ENCODE results near the gene NUDT9. TPM values are rescaled to one million over a fixed set of nuclear protein-coding genes. Genes with fewer than 3 reads are reported as not detected.
"Not testable (repeated sequence)": the region's sequence is repeated elsewhere in the genome, so short reads cannot be mapped to it uniquely, and the experiment has no call there.

The NUDT9 gene
- polyA plus RNA-seq, 1 of the 3 experiments (the other 2 are of a cell fraction), result 21.8 TPM

GRCh38 chr4:87442889-87443288, 20.5 kb downstream of the NUDT9 start:
- no peak for TF ChIP-seq TEAD4 (IDR thresholded peaks at IDR 0.05; ENCODE audit: borderline replicate concordance, insufficient read depth)
- H3K4me1 ChIP-seq (ENCODE audit: control insufficient read depth in 1 of 2, insufficient read depth in 2 of 2, low read depth in 1 of 2, low read length in 1 of 2), result no peaks in the 10 kb centered on the region
- no peak overlapping the region for H3K4me2 ChIP-seq
- no peaks in the 10 kb centered on the region; the same call in 1 of the 2 replicates for H3K79me2 ChIP-seq (ENCODE audit: insufficient read depth)
- peaks cover 39 to 50% of the 10 kb centered on the region in 2 experiments for H3K36me3 ChIP-seq (replicated peaks in 1 of 2; ENCODE audit: control insufficient read depth in 1 of 2, insufficient read depth in 2 of 2, low read length in 1 of 2)
- no peaks in the 10 kb centered on the region for H3K27me3 ChIP-seq (ENCODE audit: insufficient read depth)
- no peak overlapping the region for H3K4me3 ChIP-seq (ENCODE audit: low read depth in 2 of 2, low read length in 1 of 2)
- H4K20me1 ChIP-seq (ENCODE audit: insufficient read depth), result no peaks in the 10 kb centered on the region
- POLR2A ChIA-PET, result no interaction called here
- no peak overlapping the region for H3K9ac ChIP-seq
- H2AFZ ChIP-seq (ENCODE audit: low read depth), result no peak overlapping the region
- 87% methylated on average over 3 of the region's 3 CpGs for WGBS (ENCODE audit: low lambda C conversion rate)
- no peak overlapping the region for H3K27ac ChIP-seq (ENCODE audit: low read depth in 2 of 2, low read length in 1 of 2)
- CTCF ChIA-PET, result interaction anchor here (0.8 to 1.3 kb wide), 3 partner anchors 22 to 68 kb away, joined by 3 to 5 read pairs (median 5); no protein-coding TSS in a partner anchor
- no peaks in the 10 kb centered on the region for H3K9me3 ChIP-seq
- no peaks in the 10 kb centered on the region for H3K9me2 ChIP-seq
- no peaks in the 10 kb centered on the region for H3F3A ChIP-seq (replicated peaks; ENCODE audit: insufficient read depth)
- DNase-seq, result no peak

- POLR2A ChIA-PET, result no interaction called here
- TF ChIP-seq CHD2 (IDR thresholded peaks at IDR 0.05; ENCODE audit: low read length, partially characterized antibody), result no peak
Measured at GRCh38 chr4:87444741-87445140, 22.4 kb downstream of the NUDT9 start.

GRCh38 chr4:87445964-87446363, 23.6 kb downstream of the NUDT9 start:
- H3F3A ChIP-seq (replicated peaks; ENCODE audit: insufficient read depth), result no peaks in the 10 kb centered on the region
- peaks cover 36 to 51% of the 10 kb centered on the region in 2 experiments for H3K36me3 ChIP-seq (replicated peaks in 1 of 2; ENCODE audit: control insufficient read depth in 1 of 2, insufficient read depth in 2 of 2, low read length in 1 of 2)
- H3K27me3 ChIP-seq (ENCODE audit: insufficient read depth), result no peaks in the 10 kb centered on the region
- no peak for DNase-seq
- H2AFZ ChIP-seq (ENCODE audit: low read depth), result no peak overlapping the region
- H3K9me2 ChIP-seq, result no peaks in the 10 kb centered on the region
- H3K4me3 ChIP-seq (ENCODE audit: low read depth in 2 of 2, low read length in 1 of 2), result no peak overlapping the region
- no peak overlapping the region for H3K27ac ChIP-seq (ENCODE audit: low read depth in 2 of 2, low read length in 1 of 2)
- H3K4me1 ChIP-seq (ENCODE audit: control insufficient read depth in 1 of 2, insufficient read depth in 2 of 2, low read depth in 1 of 2, low read length in 1 of 2), result no peaks in the 10 kb centered on the region
- ChIA-PET POLR2A (no interaction called here), CTCF (interaction anchor here (2.2 kb wide), 1 partner anchor 20 kb away, joined by 6 read pairs; no protein-coding TSS in a partner anchor)
- no peak overlapping the region for H3K4me2 ChIP-seq
- 93% methylated on average over 3 of the region's 3 CpGs for WGBS (ENCODE audit: low lambda C conversion rate)
- TF ChIP-seq RCOR1 (IDR thresholded peaks at IDR 0.05; ENCODE audit: low read length), result no peak
- no peak for TF ChIP-seq TAF1 (IDR thresholded peaks at IDR 0.05; ENCODE audit: borderline replicate concordance, low read depth, low read length)
- no peak for TF ChIP-seq PBX3 (IDR thresholded peaks at IDR 0.05)
- TF ChIP-seq CHD2 (IDR thresholded peaks at IDR 0.05; ENCODE audit: low read length, partially characterized antibody), result no peak
- TF ChIP-seq EP300 (IDR thresholded peaks at IDR 0.05; ENCODE audit: borderline replicate concordance in 1 of 2, low read depth in 1 of 2, low read length in 1 of 2), result no peak
- no peak for TF ChIP-seq NFIC (IDR thresholded peaks at IDR 0.05; ENCODE audit: borderline replicate concordance)
- no peak overlapping the region for H3K9ac ChIP-seq
- H3K79me2 ChIP-seq (ENCODE audit: insufficient read depth), result no peaks in the 10 kb centered on the region; the same call in 1 of the 2 replicates
- H3K9me3 ChIP-seq, result no peaks in the 10 kb centered on the region
- no peaks in the 10 kb centered on the region for H4K20me1 ChIP-seq (ENCODE audit: insufficient read depth)

More at GRCh38 chr4:87444741-87445140, 22.4 kb downstream of the NUDT9 start:
- Histone ChIP-seq H3K4me2 (no peak overlapping the region), H3K4me3 (ENCODE audit: low read depth in 2 of 2, low read length in 1 of 2) (no peak overlapping the region), H3F3A (replicated peaks; ENCODE audit: insufficient read depth) (no peaks in the 10 kb centered on the region), H2AFZ (ENCODE audit: low read depth) (no peak overlapping the region), H3K27me3 (ENCODE audit: insufficient read depth) (no peaks in the 10 kb centered on the region), H3K9ac (no peak overlapping the region), H3K79me2 (ENCODE audit: insufficient read depth) (no peaks in the 10 kb centered on the region; the same call in 1 of the 2 replicates), H3K9me3 (no peaks in the 10 kb centered on the region), H4K20me1 (ENCODE audit: insufficient read depth) (no peaks in the 10 kb centered on the region), H3K27ac (ENCODE audit: low read depth in 2 of 2, low read length in 1 of 2) (no peak overlapping the region), H3K9me2 (no peaks in the 10 kb centered on the region), H3K4me1 (ENCODE audit: control insufficient read depth in 1 of 2, insufficient read depth in 2 of 2, low read depth in 1 of 2, low read length in 1 of 2) (no peaks in the 10 kb centered on the region), H3K36me3 (replicated peaks in 1 of 2; ENCODE audit: control insufficient read depth in 1 of 2, insufficient read depth in 2 of 2, low read length in 1 of 2) (peaks cover 38 to 47% of the 10 kb centered on the region in 2 experiments)
- 91% methylated on average over 1 of the region's 1 CpG for WGBS (ENCODE audit: low lambda C conversion rate)
- CTCF ChIA-PET, result interaction anchor here (0.7 to 2.2 kb wide), 2 partner anchors 9 to 22 kb away, joined by 3 to 6 read pairs; no protein-coding TSS in a partner anchor
- DNase-seq, result no peak

GRCh38 chr4:87446375-87446774, 24.0 kb downstream of the NUDT9 start:
- H3K27ac ChIP-seq (ENCODE audit: low read depth in 2 of 2, low read length in 1 of 2); DNase-seq; H3K9me3 ChIP-seq; H3K4me1 ChIP-seq (ENCODE audit: control insufficient read depth in 1 of 2, insufficient read depth in 2 of 2, low read depth in 1 of 2, low read length in 1 of 2); H3K79me2 ChIP-seq (ENCODE audit: insufficient read depth); H4K20me1 ChIP-seq (ENCODE audit: insufficient read depth); H3K9me2 ChIP-seq; H3F3A ChIP-seq (replicated peaks; ENCODE audit: insufficient read depth); POLR2A ChIA-PET; H3K4me2 ChIP-seq; CTCF ChIA-PET; H3K27me3 ChIP-seq (ENCODE audit: insufficient read depth); H3K9ac ChIP-seq; H3K4me3 ChIP-seq (ENCODE audit: low read depth in 2 of 2, low read length in 1 of 2); H2AFZ ChIP-seq (ENCODE audit: low read depth): not testable (repeated sequence)
- H3K36me3 ChIP-seq (replicated peaks in 1 of 2; ENCODE audit: control insufficient read depth in 1 of 2, insufficient read depth in 2 of 2, low read length in 1 of 2), result peaks cover 34 to 51% of the 10 kb centered on the region in 2 experiments
- 97% methylated on average over 6 of the region's 6 CpGs for WGBS (ENCODE audit: low lambda C conversion rate)

Data from SK-N-SH (cell line).